Stimulated activated CD8-positive, alpha-beta memory T cell treated with anti-CD3 and anti-CD28 coated beads, Interleukin-15, amount 100 ng/mL, for 24 hours (primary cell): ENCODE measurements around the gene C4A.
"Not testable (repeated sequence)": the region's sequence is repeated elsewhere in the genome, so short reads cannot be mapped to it uniquely, and the experiment has no call there.

Source experiments
- DNase-seq: peaks from one replicate; pipeline ENCODE4 v3.0.0-alpha.2; 2020; ENCODE audit warnings: low read depth

C4A gene

DNA sequence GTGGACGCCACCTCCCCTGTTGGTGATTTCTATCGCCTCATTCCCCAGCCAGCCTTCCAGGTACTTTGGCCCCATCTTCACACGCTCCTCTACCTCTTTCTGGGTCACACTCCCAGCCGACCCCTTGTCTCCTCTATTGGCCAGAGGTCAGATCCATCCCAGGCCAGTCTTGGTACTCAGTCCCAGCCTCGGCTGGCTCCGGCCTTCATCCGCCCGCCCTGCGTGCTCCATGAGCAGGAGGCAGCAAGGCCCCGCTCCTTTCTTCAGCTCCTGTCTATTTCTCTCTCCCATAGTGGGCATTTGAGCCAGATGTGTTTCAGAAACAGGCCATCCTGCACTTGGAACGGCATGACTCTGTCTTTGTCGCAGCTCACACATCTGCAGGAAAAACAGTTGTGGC is 20.2 kb upstream of the C4A start:
- DNase-seq: no peak

DNA sequence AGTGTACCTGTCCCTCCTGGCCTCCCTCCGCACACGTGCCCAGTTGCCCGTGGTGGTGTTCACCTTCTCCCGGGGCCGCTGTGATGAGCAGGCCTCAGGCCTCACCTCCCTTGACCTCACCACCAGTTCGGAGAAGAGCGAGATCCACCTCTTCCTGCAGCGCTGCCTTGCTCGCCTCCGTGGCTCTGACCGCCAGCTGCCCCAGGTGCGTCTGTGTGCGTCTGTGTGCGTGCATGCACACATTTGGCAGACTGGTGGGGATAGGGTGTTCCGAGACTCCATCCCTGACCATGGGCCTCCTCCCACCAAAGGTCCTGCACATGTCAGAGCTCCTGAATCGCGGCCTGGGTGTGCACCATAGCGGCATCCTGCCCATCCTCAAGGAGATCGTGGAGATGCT is 17.9 kb upstream of the C4A start:
- no peak for DNase-seq

DNA sequence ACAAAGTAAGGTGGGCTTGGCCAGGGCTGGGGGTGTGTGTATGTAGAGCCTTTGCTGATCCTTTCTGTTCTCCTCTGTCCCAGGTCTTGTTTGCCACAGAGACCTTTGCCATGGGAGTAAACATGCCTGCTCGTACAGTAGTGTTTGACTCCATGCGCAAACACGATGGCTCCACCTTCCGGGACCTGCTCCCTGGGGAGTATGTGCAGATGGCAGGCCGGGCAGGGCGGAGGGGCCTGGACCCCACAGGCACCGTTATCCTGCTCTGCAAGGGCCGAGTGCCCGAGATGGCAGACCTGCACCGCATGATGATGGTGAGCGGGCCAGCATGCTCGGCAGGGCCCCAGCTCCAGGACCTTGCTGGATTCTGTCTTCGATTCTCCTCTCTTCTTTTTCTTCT is 16.2 kb upstream of the C4A start:
- DNase-seq: no peak

DNA sequence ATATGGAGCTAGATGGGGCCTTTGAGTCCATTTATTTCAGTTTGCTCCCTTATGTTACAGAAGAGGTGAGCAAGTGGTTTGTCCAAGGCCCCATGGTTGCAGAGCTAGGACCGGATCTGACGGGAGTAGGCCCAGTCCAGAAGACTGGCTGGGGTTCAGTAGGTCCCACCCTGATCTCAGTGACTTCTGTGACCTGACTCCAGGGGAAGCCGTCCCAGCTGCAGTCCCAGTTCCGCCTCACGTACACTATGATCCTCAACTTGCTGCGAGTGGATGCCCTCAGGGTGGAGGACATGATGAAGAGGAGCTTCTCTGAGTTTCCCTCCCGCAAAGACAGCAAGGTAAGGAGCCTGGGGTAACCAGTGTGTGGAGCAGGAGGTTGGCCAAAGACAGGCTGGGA is 15.4 kb upstream of the C4A start:
- DNase-seq: no peak

DNA sequence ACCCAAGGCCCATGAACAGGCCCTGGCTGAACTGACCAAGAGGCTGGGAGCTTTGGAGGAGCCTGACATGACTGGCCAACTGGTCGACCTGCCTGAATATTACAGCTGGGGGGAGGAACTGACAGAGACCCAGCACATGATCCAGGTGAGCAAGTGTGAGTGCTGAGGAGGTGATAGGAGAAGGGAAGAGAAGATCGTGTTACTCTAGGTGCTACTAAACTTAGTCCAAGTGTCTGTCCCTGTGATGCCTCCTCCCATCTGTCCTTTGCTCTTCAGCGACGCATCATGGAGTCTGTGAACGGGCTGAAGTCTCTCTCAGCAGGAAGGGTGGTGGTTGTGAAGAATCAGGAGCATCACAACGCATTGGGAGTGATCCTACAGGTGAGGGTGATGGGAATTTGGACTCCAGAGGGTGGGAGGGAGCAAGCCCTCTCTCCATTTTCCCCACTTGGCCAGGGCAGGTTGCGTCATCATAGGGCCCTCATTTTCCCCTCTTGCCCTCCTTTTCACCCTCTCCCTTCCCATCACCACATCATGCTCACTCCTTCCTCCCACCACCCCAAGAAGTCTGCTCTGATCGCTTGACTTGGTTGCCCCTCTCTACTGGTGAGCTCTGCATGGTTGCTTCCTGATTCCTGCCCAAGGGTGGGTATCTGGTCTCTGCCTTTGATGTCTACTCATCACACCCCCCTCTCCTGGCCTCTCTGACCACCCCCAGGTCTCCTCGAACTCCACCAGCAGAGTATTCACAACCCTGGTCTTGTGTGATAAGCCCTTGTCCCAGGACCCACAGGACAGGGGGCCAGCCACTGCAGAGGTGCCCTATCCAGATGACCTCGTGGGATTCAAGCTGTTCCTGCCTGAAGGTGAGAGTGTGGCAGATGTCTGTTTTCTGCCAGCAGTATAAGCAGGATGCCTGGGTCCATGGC is 14.6 kb upstream of the C4A start:
- DNase-seq: no peak

DNA sequence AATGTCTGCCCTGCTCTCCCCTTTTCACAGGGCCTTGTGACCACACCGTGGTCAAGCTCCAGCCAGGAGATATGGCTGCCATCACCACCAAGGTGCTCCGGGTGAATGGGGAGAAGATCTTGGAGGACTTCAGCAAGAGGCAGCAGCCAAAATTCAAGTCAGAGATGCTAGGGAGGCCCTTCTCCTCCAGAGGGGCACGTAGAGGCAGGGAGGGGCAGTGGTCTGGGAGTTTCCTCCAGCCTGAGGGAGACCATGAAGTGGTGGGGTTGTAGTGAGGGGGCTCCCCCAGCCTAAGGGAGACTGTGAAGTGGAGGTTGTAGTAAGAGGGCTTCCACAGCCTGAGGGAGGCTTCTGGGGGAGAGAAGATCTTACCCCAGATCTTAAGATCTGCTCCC is 13.9 kb upstream of the C4A start:
- no peak for DNase-seq

DNA sequence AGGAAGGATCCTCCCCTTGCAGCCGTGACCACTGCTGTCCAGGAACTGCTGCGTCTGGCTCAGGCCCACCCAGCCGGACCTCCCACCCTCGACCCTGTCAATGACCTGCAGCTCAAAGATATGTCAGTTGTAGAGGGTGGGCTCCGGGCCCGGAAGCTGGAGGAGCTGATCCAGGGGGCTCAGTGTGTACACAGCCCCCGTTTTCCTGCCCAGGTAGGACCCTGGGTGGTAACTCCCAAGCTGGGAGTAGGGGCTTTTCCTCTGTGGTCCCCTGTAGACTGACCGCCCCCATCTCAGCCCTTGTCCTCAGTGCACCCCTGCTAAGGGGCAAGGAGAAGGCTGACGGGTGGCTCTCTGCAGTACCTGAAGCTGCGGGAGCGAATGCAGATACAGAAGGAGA is 13.5 kb upstream of the C4A start:
- no peak for DNase-seq

DNA sequence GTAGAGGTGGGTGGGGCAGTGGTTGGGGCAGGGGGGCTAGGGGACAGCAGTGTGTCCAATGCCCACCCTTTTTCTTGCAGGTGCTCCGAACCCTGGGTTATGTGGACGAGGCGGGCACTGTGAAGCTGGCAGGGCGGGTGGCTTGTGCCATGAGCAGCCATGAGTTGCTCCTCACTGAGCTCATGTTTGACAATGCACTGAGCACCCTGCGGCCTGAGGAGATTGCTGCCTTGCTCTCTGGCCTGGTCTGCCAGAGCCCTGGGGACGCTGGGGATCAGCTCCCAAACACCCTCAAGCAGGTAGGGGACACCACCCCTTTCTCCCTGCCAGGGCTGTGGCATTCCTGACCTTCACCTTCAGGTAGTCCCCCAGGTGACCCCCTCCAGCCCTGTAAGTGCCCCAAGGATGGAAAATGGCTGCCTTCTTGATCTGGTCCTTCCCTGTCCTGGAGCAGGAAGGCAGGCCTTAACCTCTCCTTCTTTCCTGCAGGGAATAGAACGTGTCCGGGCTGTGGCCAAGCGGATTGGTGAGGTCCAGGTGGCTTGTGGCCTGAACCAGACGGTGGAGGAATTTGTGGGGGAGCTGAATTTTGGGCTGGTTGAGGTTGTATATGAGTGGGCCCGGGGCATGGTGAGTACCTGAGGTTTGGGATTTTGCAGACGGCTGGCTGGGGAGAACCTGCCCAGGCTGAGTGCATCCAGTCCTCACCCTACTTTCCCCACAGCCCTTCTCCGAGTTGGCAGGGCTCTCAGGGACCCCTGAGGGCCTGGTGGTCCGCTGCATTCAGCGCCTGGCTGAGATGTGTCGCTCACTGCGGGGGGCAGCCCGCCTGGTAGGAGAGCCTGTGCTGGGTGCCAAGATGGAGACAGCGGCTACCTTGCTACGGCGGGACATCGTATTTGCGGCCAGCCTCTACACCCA is 12.8 kb upstream of the C4A start:
- DNase-seq: no peak

DNA sequence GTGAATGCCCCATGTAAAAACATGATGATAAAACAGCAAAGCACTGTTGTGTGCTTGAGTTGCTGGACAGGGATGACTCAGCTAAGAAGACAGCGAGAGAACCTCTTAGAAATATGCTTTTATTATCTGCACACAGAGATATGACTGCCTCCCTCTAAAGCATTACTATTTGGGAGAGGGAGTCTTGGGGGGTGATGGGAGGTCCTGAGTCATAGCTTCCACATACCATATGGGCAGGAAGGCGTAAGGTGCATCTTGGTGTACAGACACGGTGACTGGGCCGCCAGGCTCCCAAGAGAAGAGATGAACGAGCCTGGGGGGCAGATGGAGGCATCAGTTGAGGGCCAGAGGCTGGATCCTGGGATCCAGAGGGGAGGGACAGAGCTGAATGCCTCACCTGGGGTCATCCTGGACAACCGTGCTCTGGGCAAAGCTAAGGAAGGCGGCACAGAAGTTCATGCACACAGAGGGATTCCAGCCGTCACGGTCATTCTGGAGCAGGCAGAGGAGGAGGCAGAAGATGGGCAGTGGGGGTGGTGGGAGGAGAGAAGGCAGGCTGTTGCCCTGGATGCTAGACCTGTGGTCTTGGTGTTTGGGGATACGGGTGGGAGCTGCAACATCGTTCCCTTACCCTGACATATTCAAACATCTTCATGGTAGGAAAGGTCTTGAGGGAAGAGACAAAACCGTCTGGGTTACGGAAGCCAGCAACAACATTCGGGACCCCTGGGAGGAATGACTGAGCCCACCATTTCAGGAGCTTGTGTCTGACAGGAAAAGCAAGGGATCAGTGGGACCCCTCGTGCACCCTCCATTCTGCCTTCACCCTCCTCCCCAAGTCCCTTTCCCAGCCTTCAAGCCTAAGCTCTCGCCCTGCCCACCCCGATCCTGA is 11.9 kb upstream of the C4A start:
- no peak for DNase-seq

DNA sequence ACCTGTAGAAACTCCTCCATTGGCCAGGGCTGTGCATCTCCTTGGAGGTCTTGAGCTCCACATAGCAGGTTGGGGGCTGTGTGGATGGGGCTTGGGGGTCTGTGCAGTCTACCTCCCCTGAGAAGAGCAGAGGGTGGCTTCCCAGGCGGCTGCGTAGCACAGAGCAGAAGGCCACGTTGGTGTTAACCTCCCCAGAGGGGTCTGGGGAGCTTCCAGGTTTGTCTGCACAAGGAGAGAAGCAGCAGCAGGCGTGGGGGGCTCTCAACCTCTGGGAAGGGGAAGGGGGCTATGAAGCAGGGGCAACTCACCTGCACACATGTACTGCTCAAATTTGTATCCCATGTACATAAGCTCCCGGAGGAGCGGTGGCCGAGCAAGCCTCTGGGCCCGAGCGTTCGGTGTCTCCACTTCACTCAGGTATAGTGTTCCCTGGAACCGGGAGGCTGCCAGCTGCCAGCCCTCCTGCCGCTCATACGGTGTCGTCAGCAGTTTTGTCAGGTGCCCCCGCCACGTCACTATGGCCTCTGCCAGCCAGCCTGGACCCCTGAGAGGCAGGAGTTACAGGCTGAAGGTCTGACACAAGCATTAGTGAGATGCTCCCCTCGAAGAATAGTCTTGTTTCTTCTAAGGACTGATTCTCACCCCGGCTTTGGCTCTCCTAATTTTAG is 11.1 kb upstream of the C4A start:
- DNase-seq: no peak

DNA sequence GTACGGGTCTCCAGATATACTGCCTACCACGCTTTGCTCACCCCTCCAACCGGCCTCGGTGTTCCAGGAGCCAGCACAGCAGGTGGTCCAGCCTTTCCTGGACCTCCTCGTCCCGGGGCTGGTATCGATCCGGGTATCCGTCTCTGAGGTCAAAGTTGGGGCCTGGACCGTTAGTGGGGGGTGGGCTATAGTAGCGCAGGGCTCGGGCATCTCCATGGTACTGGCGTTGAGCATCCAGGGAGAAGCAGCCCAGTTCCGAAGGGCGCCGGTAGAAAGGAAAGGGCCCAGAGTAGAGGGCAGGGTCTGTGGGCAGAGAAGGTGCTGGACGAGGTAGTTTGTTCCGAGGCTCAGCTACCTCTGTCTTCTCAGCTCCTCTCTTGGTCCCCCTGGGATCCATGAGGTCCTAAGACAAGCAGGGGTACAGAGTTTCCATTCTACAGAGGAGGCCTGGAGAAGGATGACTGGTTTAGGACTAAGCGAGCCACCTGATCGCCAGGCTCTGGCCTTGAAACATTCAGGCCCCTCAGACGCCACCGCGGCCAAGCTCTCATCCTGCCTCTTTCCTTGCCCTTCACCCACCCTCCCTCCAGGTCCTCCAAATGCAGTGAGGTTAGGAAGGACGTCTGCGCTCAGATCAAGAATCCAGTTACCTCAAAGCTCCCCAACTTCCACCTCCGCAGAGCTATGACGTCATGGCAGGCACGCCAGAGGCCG is 10.4 kb upstream of the C4A start:
- no peak for DNase-seq

DNA sequence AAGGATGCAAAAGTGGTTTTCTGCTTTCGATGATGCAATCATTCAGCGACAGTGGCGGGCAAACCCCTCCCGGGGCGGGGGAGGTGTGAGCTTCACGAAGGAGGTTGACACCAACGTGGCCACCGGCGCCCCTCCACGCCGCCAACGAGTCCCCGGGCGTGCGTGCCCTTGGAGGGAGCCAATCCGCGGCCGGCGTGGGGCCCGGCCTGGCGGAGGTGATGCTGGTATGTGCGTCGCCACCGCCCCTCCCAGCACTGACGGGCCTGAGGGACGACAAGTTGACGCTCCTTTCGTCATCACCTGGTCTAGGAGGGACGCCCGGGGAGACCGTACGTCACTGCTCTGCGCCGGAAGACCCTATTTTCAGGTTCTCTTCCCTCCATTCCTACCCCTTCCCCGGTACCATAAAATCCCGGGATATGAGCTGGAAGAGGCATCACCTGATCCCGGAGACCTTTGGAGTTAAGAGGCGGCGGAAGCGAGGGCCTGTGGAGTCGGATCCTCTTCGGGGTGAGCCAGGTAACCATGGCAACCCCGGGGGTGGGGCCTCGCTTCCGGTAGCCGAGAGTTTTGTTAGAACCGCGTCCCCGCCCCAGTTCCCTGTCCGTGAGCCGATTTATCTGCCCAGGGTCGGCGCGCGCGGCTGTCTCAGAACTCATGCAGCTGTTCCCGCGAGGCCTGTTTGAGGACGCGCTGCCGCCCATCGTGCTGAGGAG is 9.7 kb upstream of the C4A start, which contains the start of gene DXO:
DXO (minus strand) TSS at position 146 of the 716 bp plus-strand sequence. CDS start 463 bp downstream, outside the sequence.
- peak; percentile 93 for DNase-seq

DNA sequence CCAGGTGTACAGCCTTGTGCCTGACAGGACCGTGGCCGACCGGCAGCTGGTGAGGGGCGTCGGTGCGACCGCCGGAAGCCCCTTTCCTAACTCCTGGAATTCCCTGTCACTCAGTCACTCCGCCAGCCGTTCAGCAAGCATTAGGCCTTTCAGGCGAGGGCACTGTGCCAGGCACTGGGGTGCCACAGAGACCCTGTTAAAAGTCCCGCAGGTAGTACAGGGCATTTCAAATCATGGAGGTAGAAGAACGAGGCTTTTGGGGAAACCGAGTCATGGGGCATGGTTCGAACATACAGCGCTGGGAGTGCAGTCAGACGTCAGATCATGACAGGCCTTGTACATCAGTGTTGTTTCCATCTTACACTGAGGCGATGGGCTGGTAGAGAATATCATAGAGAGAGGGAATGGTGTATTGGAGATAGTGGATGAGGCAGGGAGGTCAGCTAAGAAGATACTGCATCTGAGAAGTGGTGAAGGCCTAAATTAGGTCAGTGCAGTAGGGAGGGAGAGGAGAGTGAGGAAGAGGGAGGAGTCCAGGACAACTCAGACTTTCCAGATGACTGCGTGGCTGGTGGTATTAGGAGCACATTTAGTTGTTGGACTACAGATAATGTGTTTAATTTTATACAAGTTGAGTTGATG is 9.0 kb upstream of the C4A start:
- DNase-seq: no peak

DNA sequence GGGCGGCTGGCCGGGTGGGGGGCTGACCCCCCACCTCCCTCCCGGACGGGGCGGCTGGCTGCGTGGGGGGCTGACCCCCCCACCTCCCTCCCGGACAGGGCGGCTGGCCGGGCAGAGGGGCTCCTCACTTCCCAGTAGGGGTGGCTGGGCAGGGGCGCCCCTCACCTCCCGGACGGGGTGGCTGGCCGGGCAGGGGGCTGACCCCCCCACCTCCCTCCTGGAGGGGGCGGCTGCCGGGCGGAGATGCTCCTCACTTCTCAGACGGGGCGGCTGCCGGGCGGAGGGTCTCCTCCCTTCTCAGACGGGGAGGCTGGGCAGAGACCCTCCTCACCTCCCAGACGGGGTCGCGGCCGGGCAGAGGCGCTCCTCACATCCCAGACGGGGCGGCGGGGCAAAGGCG is 5.8 kb upstream of the C4A start:
- DNase-seq: not testable (repeated sequence)

DNA sequence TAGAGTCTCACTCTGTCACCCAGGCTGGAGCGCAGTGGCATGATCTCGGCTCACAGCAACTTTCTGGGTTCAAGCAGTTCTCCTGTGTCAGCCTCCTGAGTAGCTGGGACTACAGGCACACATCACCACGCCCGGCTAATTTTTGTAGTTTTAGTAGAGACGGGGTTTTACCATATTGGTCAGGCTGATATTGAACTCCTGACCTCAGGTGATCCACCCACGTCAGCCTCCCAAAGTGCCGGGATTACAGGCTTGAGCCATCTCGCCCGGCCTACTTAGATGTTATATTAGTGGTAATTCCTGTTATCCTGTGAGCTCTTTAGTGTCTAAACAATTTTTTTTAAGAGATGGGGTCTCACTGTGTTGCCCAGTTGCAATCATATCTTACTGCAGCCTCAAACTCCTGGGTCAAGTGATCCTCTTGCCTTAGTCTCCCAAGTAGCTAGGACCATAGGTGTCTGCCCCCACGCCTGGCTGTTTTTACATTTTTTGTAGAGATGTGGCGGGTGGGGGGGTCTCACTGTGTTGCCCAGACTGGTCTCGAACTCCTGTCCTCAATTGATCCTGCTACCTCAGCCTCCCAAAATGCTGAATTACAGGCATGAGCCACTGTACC is 3.9 kb upstream of the C4A start:
- DNase-seq: no peak

DNA sequence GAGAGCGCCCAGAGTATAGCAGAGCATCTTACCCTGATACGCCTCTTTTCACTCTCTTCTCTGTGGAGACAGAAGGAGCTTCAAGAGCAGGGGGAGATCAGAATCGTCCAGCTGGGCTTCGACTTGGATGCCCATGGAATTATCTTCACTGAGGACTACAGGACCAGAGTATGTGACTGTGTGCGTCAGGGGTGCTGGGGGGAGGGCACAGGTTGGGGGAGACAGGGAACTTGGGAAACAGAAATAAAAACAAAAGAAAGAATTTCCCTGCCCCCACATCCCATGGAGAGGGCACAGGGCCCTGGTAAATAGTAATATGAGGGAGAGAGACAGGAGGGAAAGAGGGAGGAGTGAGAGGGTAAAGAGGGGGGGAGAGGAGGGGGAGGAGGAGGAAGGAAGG is 3.0 kb upstream of the C4A start:
- DNase-seq: no peak

DNA sequence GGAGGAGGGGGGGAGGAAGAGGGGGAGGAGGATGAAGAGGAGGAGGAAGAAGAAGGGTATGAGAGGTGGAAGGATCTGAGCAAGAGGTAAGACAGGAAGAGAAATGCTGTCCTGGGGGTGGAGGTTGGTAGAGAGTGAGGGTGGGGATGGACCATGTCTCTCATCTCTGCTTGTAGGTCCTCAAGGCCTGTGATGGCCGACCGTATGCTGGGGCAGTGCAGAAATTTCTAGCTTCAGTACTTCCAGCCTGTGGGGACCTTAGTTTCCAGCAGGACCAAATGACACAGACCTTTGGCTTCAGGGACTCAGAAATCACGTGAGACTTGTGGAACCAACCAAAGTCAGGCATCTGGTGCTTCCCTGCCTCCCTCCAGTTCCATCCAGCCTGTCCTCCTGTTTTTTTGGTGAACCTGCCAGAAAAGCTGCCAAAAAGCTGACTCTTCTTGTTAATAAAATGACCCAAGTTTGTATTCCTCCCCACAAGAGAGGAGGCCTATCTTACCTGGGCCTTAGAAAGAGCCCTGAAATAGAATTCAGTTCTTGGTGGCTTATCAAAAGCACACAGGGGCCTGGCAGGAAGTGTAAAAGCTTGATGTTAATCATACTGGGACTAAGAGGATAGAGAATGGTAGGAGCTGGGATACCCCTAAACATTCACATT is 2.5 kb upstream of the C4A start:
- no peak for DNase-seq

DNA sequence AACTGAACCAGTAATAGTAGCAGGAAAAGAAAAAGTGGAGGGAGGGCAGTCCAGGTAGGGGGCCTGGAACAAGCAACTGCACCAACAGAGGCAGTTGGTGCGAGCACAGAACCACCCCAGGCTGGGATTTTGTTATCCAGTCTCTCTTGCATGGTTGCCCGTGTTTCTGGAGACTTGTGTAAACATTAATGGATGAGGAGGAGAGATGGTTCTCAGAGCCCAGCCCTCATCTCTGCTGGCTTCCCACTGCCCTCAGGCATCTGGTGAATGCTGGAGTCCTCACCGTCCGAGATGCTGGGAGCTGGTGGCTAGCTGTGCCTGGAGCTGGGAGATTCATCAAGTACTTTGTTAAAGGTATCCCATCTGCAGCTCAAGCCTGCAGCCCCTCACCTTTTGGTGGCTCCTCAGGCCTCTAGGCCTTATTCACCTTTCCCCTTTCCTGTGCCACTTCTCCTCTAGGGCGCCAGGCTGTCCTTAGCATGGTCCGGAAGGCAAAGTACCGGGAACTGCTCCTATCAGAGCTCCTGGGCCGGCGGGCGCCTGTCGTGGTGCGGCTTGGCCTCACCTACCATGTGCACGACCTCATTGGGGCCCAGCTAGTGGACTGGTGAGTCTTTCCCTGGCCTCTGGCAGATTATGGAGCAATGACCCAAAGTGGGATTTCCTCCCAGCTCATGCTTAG is 1.5 kb upstream of the C4A start:
- not testable (repeated sequence) for DNase-seq
